HepG2 (cell line): Measurements from ENCODE around the gene ACSL3. TPM values are rescaled to one million over a fixed set of nuclear protein-coding genes. Genes with fewer than 3 reads are reported as not detected.

Experiments used
- ARHGAP35 ChIP-seq: sonication (generic); formaldehyde crosslinking; IDR thresholded peaks from 2 replicates; pipeline ENCODE4 v1.9.0; 2022; ENCODE audit warnings: mild to moderate bottlenecking, inconsistent platforms, moderate library complexity, missing genetic modification reagents, borderline replicate concordance
- BORCS8-MEF2B ChIP-seq: sonication (generic); formaldehyde crosslinking; IDR thresholded peaks from 2 replicates; pipeline ENCODE4 v1.8.0; 2022; ENCODE audit warnings: mild to moderate bottlenecking, missing genetic modification reagents
- HMG20B ChIP-seq: conservative IDR thresholded peaks from 2 replicates; pipeline ENCODE4 v1.6.1; 2016; ENCODE audit warnings: missing genetic modification reagents, missing compliant biosample characterization
- KDM4B ChIP-seq: sonication (generic); formaldehyde crosslinking; IDR thresholded peaks from 2 replicates; pipeline ENCODE4 v1.4.0; 2020; ENCODE audit warnings: missing genetic modification reagents
- MTA3 ChIP-seq: sonication (generic); formaldehyde crosslinking; IDR thresholded peaks from 2 replicates; pipeline ENCODE4 v1.4.0; 2020; ENCODE audit warnings: missing genetic modification reagents
- NFATC3 ChIP-seq: sonication (generic); formaldehyde crosslinking; IDR thresholded peaks from 2 replicates; pipeline ENCODE4 v1.5.1; 2020; ENCODE audit warnings: mild to moderate bottlenecking, missing genetic modification reagents
- NFE2L1 ChIP-seq: sonication (generic); formaldehyde crosslinking; IDR thresholded peaks from 2 replicates; pipeline ENCODE4 v1.4.0; 2020; ENCODE audit warnings: missing genetic modification reagents, mild to moderate bottlenecking, borderline replicate concordance
- RBFOX2 ChIP-seq: fragments of 200-400 bp; formaldehyde crosslinking; IDR thresholded peaks from 2 replicates; pipeline ENCODE4 v1.6.1; 2017; ENCODE audit warnings: low read depth, mild to moderate bottlenecking, low read length
- ZNF260 ChIP-seq: sonication (generic); formaldehyde crosslinking; IDR thresholded peaks from 2 replicates; pipeline ENCODE4 v1.4.0; 2020; ENCODE audit warnings: missing genetic modification reagents, low read depth, mild to moderate bottlenecking, borderline replicate concordance
- ZNF547 ChIP-seq: sonication (generic); formaldehyde crosslinking; IDR thresholded peaks from 2 replicates; pipeline ENCODE4 v1.5.1; 2020; ENCODE audit warnings: mild to moderate bottlenecking, missing genetic modification reagents
- ZSCAN31 ChIP-seq: sonication (generic); formaldehyde crosslinking; IDR thresholded peaks from 2 replicates; pipeline ENCODE4 v1.5.0; 2020; ENCODE audit warnings: low read depth, mild to moderate bottlenecking, missing genetic modification reagents
- polyA plus RNA-seq, 8 experiments: library from polyadenylated mRNA; depleted of rRNA in 3 of 8; stranded (reverse) in 7 of 8; unstranded in 1 of 8; fragments of >200 nt; fragmentation: Illumina TruSeq in 4 of 8; extraction: Trizol in 4 of 8; gene quantifications; 2 replicates each; pipeline versions ENCODE4 v1.2.1 to v1.2.3, GENCODE V29; 2011 to 2016; ENCODE audit warnings: low read depth in 4 of 8, missing spikeins in 1 of 8, mixed read lengths in 1 of 8; ENCODE audit not compliant: insufficient read depth in 1 of 8
- total RNA-seq, 5 experiments: library from RNA; depleted of rRNA; stranded (reverse); fragments of >200 nt; fragmentation: Illumina TruSeq; extraction: Trizol; gene quantifications; 2 replicates each; pipeline ENCODE4 v1.2.3, GENCODE V29; 2016; ENCODE audit warnings: low read depth in 1 of 5
- TF ChIP-seq, protein P1 (sequence below): sonication (generic); formaldehyde crosslinking; IDR thresholded peaks from 2 replicates; pipeline ENCODE4 v1.4.0; 2020; ENCODE audit warnings: missing genetic modification reagents, borderline replicate concordance
- TF ChIP-seq, protein P2 (sequence below): IDR thresholded peaks from 2 replicates; pipeline ENCODE4 v1.6.1; 2016; ENCODE audit warnings: missing compliant biosample characterization, missing genetic modification reagents, borderline replicate concordance
- TF ChIP-seq, protein P3 (sequence below), 2 experiments: IDR thresholded peaks; 2 replicates each; pipeline ENCODE4 v1.6.1; 2011 to 2012; ENCODE audit warnings: low read length in 2 of 2, borderline replicate concordance in 1 of 2, low read depth in 1 of 2, mild to moderate bottlenecking in 1 of 2, moderate library complexity in 1 of 2
- TF ChIP-seq, protein P4 (sequence below): sonication (generic); formaldehyde crosslinking; IDR thresholded peaks from 2 replicates; pipeline ENCODE4 v1.4.0; 2020; ENCODE audit warnings: missing genetic modification reagents
- TF ChIP-seq, protein P5 (sequence below): sonication (generic); formaldehyde crosslinking; IDR thresholded peaks from 2 replicates; pipeline ENCODE4 v1.5.1; 2020; ENCODE audit warnings: missing genetic modification reagents, mild to moderate bottlenecking, borderline replicate concordance

Gene ACSL3
- total and polyA plus RNA-seq, 2 of the 13 experiments (the other 11 are each of a cell fraction or from before 2014, with no cell fraction given) = 305 to 365 TPM

DNA sequence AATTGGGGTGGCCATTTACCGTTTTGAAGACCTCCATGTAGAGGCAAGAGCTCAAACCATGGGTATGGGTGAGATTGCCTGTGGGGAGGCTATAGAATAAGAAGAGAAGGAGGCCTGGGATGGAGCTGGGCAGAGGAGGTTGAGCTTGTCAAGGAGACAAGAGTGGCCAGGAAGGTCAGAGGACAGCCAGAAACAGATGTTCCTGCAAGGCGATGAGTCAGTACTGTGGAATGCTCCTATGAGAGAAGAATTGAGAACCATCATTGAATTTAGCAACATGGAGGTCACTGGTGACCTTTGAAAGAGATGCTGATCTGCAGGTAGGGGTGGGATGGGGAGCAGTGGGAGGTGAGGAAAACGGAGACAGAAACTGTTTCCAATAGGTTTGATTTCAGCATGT lies 3.5 kb downstream of the ACSL3 start (continued):
- TF ChIP-seq, protein P1, sequence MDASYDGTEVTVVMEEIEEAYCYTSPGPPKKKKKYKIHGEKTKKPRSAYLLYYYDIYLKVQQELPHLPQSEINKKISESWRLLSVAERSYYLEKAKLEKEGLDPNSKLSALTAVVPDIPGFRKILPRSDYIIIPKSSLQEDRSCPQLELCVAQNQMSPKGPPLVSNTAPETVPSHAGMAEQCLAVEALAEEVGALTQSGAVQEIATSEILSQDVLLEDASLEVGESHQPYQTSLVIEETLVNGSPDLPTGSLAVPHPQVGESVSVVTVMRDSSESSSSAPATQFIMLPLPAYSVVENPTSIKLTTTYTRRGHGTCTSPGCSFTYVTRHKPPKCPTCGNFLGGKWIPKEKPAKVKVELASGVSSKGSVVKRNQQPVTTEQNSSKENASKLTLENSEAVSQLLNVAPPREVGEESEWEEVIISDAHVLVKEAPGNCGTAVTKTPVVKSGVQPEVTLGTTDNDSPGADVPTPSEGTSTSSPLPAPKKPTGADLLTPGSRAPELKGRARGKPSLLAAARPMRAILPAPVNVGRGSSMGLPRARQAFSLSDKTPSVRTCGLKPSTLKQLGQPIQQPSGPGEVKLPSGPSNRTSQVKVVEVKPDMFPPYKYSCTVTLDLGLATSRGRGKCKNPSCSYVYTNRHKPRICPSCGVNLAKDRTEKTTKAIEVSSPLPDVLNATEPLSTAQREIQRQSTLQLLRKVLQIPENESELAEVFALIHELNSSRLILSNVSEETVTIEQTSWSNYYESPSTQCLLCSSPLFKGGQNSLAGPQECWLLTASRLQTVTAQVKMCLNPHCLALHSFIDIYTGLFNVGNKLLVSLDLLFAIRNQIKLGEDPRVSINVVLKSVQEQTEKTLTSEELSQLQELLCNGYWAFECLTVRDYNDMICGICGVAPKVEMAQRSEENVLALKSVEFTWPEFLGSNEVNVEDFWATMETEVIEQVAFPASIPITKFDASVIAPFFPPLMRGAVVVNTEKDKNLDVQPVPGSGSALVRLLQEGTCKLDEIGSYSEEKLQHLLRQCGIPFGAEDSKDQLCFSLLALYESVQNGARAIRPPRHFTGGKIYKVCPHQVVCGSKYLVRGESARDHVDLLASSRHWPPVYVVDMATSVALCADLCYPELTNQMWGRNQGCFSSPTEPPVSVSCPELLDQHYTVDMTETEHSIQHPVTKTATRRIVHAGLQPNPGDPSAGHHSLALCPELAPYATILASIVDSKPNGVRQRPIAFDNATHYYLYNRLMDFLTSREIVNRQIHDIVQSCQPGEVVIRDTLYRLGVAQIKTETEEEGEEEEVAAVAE (CRISPR knock-in tag) = no peak
- TF ChIP-seq NFATC3 (CRISPR knock-in tag) = no peak
- TF ChIP-seq, protein P2, sequence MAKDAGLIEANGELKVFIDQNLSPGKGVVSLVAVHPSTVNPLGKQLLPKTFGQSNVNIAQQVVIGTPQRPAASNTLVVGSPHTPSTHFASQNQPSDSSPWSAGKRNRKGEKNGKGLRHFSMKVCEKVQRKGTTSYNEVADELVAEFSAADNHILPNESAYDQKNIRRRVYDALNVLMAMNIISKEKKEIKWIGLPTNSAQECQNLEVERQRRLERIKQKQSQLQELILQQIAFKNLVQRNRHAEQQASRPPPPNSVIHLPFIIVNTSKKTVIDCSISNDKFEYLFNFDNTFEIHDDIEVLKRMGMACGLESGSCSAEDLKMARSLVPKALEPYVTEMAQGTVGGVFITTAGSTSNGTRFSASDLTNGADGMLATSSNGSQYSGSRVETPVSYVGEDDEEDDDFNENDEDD (CRISPR knock-in tag) = no peak
- TF ChIP-seq ARHGAP35 (CRISPR knock-in tag) = no peak
- no peak for TF ChIP-seq BORCS8-MEF2B (CRISPR knock-in tag)
- TF ChIP-seq, protein P3, sequence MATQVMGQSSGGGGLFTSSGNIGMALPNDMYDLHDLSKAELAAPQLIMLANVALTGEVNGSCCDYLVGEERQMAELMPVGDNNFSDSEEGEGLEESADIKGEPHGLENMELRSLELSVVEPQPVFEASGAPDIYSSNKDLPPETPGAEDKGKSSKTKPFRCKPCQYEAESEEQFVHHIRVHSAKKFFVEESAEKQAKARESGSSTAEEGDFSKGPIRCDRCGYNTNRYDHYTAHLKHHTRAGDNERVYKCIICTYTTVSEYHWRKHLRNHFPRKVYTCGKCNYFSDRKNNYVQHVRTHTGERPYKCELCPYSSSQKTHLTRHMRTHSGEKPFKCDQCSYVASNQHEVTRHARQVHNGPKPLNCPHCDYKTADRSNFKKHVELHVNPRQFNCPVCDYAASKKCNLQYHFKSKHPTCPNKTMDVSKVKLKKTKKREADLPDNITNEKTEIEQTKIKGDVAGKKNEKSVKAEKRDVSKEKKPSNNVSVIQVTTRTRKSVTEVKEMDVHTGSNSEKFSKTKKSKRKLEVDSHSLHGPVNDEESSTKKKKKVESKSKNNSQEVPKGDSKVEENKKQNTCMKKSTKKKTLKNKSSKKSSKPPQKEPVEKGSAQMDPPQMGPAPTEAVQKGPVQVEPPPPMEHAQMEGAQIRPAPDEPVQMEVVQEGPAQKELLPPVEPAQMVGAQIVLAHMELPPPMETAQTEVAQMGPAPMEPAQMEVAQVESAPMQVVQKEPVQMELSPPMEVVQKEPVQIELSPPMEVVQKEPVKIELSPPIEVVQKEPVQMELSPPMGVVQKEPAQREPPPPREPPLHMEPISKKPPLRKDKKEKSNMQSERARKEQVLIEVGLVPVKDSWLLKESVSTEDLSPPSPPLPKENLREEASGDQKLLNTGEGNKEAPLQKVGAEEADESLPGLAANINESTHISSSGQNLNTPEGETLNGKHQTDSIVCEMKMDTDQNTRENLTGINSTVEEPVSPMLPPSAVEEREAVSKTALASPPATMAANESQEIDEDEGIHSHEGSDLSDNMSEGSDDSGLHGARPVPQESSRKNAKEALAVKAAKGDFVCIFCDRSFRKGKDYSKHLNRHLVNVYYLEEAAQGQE (IDR thresholded peaks at IDR 0.05; ENCODE audit: borderline replicate concordance in 1 of 2, low read depth in 1 of 2, low read length in 2 of 2) = 0 out of 4 replicates have a peak, but pooled peaks of 1 of the 2 experiments have one; percentile 5
- TF ChIP-seq RBFOX2 = no peak; the same call in 1 of the 2 replicates
- TF ChIP-seq HMG20B (CRISPR knock-in tag) = no peak
- no peak for TF ChIP-seq ZNF260 (CRISPR knock-in tag)
- TF ChIP-seq, protein P4, sequence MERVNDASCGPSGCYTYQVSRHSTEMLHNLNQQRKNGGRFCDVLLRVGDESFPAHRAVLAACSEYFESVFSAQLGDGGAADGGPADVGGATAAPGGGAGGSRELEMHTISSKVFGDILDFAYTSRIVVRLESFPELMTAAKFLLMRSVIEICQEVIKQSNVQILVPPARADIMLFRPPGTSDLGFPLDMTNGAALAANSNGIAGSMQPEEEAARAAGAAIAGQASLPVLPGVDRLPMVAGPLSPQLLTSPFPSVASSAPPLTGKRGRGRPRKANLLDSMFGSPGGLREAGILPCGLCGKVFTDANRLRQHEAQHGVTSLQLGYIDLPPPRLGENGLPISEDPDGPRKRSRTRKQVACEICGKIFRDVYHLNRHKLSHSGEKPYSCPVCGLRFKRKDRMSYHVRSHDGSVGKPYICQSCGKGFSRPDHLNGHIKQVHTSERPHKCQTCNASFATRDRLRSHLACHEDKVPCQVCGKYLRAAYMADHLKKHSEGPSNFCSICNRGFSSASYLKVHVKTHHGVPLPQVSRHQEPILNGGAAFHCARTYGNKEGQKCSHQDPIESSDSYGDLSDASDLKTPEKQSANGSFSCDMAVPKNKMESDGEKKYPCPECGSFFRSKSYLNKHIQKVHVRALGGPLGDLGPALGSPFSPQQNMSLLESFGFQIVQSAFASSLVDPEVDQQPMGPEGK = no peak
- TF ChIP-seq ZSCAN31 (CRISPR knock-in tag) = no peak
- no peak for TF ChIP-seq ZNF547 (CRISPR knock-in tag)
- TF ChIP-seq, protein P5, sequence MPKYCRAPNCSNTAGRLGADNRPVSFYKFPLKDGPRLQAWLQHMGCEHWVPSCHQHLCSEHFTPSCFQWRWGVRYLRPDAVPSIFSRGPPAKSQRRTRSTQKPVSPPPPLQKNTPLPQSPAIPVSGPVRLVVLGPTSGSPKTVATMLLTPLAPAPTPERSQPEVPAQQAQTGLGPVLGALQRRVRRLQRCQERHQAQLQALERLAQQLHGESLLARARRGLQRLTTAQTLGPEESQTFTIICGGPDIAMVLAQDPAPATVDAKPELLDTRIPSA = no peak
- no peak for TF ChIP-seq NFE2L1
- TF ChIP-seq MTA3 (CRISPR knock-in tag) = no peak
- TF ChIP-seq KDM4B (CRISPR knock-in tag) = no peak
